HL-60 (cell line): Measurements from ENCODE around the gene MRAS.

Source experiments
- POLR2AphosphoS5 ChIP-seq: IDR thresholded peaks from 2 replicates; pipeline ENCODE4 v1.6.1; 2012; ENCODE audit warnings: low read depth
- TF ChIP-seq, protein P1 (sequence below): IDR thresholded peaks from one replicate; pipeline ENCODE4 v1.5.1; 2011; ENCODE audit warnings: low read length, control low read depth, inconsistent platforms; ENCODE audit not compliant: insufficient read depth

DNA sequence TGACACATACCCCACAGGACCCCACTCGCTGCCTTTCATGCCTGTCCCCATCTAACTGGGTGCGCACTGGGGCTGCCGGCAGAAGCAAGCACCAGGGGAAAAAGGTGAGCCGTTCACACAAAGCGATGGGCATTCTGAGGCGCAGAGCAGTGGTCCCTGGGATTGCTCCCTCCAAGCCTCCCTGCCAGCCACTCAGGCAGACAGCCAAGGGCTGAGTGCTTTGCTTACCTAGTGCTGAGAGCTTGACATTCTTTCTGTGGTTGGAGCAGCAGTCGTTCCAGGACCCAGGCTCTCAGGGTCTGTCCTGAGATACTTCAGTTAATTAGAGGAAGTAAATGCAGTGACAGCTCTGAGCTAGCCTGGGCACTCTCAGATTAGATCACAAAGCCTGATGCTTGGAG is 91.7 kb downstream of the MRAS start:
- TF ChIP-seq, protein P1, sequence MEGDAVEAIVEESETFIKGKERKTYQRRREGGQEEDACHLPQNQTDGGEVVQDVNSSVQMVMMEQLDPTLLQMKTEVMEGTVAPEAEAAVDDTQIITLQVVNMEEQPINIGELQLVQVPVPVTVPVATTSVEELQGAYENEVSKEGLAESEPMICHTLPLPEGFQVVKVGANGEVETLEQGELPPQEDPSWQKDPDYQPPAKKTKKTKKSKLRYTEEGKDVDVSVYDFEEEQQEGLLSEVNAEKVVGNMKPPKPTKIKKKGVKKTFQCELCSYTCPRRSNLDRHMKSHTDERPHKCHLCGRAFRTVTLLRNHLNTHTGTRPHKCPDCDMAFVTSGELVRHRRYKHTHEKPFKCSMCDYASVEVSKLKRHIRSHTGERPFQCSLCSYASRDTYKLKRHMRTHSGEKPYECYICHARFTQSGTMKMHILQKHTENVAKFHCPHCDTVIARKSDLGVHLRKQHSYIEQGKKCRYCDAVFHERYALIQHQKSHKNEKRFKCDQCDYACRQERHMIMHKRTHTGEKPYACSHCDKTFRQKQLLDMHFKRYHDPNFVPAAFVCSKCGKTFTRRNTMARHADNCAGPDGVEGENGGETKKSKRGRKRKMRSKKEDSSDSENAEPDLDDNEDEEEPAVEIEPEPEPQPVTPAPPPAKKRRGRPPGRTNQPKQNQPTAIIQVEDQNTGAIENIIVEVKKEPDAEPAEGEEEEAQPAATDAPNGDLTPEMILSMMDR: no peak
- no peak for TF ChIP-seq POLR2AphosphoS5
